HG02943 (cell line): ENCODE data around the gene TSKS.

Experiments used
- ATAC-seq: cut with Tn5 transposase; IDR thresholded peaks from one replicate; pipeline ENCODE4 v1.9.1; 2021; ENCODE audit warnings: mild to moderate bottlenecking, low read depth, moderate library complexity; ENCODE audit not compliant: unreplicated experiment

Gene TSKS

DNA sequence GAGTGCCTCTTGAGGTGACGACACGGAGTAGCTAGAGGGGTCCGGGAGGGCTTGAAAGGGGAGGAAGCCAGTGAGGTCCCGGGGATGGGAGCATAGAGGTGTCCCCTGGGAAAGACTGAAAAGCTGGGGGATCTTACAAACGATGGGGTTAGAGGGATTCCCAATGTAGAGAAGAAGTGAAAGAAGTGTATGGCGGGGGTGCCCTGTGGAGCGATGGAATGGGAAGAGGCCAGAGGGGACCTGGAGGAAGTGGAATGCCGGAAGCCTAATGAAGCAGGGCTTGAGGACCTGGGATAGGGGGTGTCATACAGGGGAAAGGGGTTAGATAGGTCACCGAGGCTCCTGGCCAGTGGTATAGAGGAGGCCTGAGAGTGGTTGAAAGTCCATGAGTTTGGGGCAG, 4.3 kb upstream of the TSKS start:
- no peak for ATAC-seq

DNA sequence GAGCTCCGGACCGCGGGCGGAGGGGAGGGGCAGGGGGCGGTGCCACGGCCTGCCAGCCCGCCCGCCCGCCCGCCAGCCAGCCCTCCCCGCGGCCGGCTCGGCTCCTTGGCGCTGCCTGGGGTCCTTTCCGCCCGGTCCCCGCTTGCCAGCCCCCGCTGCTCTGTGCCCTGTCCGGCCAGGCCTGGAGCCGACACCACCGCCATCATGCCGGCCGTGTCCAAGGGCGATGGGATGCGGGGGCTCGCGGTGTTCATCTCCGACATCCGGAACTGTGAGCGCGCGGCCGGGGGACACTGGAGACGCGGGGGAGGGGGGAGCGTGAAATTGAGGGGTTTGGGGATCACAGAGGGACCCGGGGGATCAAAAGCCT, 3.8 kb upstream of the TSKS start, which contains the start of gene AP2A1:
Gene AP2A1 (plus strand): TSS at position 72 of the 370 bp plus-strand sequence. CDS start 133 bp downstream, at position 205.
- ATAC-seq: no peak

DNA sequence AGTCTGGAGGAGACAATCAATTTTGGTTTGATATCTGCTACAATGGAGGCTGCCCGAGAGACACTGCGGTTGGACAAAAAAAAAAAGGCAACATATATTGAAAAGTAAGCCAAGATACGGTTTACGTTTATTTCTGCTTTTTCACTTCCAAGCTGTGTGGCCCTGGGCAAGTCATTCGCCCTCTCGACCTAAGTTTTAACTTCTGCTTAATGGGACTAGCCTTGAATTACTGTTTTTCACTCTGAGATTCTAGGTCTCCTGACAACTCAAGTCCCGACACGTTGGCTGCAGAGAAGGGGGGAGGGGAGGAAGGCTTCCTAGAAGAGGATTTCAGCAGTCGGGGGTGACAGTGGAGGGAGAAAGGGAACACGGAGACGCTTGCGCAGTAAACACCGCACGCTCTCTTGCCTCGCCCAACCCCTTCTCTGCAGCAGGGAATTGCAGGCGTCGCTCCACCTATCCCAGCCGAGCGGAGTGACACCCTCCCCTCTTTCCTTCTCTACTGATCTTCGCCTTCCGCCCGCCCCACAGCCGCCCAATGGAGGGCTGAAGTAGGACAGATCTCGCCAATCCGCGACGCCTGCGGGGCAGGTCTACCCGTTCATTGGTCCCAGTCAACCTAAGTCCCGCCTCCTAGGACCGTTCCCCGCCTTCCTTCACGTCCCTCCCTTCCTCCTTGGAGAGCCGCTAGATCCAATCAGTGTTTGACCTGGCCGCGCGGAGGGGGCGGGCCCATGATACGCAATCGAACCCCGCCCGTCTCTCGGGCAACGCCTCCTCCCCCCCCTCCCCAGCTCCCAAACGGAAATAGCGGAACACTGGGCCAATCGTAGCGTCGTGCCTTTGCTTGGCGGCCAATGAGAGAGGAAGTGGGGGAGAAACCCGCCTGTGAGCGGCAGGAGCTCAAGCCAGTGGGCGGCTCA, 3.2 kb upstream of the TSKS start:
- peak; percentile 96 for ATAC-seq

DNA sequence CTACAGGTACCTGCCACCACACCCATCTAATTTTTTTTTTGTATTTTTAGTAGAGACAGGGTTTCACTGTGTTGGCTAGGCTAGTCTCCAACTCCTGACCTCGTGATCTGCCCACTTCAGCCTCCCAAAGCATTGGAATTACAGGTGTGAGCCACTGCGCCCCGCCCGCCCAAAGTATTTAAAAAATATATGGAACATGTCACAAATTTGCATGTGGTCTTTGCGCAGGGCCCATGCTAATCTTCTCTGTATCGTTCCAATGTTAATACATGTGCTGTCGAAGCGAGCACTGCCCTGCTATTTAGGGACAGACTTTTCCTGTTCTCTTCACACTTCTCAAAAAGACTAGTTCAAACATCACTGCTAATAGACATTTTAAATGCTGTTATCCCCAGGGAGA, 1.2 kb upstream of the TSKS start:
- no peak for ATAC-seq

DNA sequence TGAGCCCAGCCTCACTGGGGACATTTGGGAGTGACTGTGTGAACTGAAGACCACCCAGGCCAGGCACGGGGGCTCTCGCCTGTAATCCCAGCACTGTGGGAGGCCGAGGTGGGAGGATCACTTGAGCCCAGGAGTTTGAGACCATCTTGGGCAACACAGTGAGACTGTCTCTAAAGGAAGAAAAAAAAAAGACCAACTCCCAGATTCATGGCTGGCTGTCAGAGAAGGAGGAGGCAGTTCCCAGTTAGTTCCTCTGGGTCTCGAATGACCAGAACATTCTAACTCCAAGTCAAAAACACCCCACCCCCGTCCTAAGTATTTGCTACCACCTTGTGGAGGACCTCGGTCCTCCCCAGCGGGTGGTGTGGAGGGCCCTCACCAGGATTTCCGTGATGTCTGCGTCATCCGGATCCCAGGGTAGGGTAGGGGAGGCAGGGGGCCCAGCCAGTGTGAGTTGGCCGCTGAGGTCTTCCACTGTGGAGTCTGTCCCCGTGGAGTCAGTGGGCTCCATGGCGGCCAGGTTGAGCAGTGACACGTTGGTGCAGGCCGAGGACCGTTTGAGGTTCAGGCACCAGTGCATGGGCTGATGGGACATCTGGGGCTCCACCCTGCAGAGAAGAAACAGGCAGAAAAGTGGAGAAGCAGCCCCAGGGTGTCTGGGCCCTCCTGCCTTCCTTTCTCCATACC, 1.3 kb downstream of the TSKS start:
- ATAC-seq: no peak

DNA sequence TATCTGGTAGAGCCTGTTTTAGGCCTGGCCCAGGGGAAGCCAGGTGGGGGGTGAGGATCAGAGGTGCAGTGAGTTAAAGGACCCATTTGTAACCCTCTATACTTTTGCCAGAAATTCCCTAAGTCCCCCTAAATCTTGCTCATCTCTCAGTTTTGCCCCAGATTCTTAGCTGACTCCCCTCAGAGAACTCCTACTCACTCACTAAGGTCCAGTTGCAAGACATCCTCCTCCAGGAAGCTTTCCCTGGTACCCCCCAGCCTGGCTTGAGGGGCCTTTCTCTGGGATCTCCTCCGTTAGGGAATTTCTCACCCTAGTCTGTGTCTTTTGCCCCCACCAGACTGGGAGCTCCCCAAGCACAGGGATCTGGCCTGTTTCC, 1.9 kb downstream of the TSKS start:
- no peak for ATAC-seq

DNA sequence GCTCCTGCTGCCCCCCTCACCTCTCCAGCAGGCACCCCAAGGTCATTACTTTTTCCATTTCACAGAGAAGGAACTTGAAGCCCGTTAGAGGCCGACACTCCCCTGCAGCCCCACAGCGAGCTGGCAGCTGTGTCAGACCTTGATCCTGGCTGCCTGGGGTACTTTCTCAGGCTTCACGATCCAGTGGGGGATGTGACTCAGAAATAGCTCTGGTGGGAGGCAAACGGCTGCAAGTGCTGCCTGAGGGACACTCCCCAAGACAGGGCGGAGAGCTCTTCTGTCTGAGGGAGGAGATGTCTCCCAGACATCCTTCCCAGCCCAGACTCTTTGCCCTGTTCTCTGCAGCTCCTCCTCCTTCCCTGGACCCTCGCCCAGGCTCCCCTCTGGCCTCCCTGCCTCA, 4.8 kb downstream of the TSKS start:
- no peak for ATAC-seq

DNA sequence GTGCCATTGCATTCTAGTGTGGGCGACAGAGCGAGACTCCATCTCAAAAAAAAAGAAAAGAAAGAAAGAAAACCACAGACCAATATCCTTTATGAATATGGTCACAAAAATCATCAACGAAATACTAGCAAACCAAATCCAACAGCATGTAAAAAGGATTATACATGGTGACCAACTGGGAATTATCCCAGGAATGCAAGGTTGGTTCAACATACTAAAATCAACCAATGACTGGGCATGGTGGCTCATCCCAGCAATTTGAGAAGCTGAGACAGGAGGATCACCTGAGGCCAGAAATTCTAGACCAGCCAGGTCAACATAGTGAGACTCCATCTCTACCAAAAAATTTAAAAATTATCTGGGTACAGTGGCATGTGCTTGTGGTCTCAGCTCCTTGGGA, 7.2 kb downstream of the TSKS start:
- no peak for ATAC-seq

DNA sequence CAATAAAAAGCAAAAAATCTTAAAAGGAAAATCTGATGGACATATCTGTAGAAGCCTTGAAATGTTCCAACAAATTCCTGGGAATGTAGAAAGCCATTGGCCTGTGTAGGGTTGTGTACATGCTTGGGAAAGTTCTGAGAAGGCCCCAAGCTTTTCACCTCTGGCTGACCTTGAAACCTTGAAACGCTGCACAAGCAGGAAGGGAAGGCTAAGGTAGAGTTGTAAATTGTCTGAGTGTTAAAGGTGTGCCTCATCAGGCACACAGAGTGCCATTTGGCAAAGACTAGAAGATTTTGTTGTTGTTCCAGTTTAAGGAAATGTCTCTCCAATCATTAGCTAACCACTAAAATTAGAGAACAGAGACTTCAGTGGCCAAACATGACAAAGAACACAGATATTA, 10.4 kb downstream of the TSKS start:
- ATAC-seq: no peak

DNA sequence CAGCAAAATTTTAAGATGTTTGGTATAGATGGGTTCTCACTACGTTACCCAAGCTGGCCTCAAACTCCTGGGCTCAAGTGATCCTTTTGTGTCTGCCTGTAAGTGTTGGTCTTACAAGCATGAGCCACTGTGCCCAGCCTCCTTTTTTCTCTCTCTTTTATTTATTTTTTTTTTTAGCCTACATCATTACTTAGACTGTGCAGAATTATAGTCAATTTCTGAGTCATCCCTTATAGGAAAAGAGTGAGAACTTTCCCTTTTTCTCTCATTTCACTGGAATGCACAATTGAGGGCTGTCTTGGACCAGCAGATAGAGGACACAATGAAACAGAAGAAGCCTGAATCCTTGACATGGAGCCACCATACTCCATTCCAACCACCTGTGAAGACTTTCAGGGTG, 13.3 kb downstream of the TSKS start:
- ATAC-seq: no peak

DNA sequence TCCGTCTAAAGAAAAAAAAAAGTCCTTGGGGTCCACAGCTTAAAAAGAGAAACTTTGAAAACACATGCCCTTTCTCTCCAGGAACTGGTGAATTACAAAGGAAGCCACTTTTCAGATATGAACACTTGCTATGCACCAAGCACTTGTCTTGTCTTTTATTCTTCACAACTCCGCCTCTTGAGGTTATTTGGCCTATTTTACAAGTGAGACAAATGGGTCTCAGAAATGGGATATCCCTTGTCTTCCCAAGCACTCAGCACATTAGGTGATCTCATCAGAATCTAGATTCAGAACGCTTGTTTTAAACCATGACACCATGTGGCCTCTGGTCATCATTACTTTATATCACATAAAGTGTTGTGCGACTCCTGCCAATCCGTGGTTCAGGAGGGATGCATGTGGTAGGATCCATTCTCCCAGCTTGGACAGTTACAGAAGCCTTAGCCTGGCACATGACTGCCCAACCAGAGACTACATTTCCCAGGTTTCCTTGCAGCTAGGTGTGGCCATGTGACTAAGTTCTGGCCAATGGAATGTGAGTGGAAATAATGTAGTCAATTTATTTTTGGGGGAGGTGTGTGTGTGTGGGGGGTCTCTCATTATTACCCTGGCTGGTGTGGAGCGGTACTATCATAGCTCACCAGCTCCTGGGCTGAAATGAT, 13.9 kb downstream of the TSKS start:
- ATAC-seq: no peak

DNA sequence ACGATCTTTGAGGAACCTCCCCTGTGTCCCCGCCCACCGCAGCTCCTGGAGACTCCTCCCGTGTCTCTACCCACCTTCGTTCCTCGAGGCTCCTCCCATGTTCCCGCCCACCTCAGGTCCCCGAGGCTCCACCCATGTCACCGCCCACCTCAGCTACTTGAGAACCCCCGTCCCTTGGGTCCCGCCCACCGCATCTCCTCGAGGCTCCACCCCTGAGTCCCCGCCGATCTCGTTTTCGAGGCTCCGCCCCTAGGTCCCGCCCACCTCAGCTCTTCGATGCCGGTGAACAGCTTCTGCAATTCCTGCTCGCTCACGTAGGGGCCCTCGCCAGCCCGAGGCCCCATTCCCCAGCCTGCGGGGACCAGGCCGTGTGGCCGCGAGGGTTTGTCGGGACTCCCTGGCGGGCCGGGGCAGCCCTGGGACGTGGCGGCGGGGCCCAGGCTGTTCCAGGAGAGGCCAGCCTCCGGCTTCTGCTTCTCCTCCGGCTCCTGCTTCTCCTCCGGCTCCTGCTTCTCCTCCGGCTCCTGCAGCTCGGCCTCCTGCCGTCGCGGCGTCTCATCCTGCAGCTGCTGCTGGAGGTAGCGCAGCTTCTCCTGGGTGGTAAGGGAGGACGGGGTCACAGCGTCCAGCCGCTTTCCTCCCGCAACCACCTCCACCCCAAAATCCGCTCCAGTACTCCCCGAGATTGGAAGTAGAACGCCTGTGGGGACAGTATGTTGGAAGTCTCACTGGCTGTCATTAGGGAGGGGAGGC, 16.7 kb downstream of the TSKS start:
- no peak for ATAC-seq

DNA sequence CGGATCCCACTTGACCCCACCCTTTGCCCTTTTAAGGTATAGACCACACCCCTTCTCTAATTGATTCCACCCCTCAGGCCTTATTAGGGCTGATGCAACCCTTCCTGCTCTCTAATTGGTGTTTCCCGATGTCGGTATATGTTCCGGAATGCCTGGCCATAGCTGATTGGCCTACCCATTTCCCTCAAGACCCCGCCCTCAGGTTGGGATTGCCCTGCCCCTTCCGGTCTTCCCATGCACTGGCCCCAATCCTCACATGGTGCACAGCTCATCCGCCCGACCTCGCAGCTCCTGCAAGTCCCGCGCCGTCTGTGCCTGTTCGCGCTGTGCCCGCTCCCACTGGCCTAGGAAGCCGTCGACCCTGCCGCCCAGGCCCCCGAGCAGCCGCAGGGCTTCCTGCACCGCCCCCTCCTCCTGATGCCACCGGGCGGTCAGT, 18.1 kb downstream of the TSKS start:
- ATAC-seq: no peak

DNA sequence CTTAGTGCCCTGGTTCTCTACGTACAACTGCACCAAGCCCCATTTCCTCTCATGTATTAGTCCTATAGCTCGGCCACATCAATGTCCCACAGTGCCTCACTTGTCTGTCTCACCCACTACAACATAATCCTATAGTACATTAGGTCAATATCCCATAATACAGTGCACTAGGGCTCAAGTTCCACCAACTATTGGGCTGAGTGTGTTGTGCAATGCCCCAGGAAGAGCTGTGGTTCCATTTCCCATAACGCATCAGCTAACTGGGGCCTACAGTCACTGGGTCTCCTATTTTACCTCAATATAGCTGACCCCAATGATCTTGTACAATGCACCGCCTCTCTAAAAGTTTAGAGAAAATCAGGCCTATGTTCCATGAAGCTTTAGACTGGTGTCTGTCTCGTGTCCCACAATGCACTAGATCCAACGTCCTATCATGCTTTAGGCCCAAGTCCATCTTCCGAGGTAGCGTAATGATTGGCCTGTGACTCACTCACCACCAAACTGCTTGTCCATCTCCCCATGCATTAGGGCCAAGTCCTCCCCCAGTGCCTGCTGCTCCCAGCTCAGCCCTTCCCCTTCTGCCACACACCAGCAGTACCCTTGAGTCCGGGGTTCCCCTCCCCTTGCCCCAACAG, 21.8 kb downstream of the TSKS start:
- ATAC-seq: no peak

DNA sequence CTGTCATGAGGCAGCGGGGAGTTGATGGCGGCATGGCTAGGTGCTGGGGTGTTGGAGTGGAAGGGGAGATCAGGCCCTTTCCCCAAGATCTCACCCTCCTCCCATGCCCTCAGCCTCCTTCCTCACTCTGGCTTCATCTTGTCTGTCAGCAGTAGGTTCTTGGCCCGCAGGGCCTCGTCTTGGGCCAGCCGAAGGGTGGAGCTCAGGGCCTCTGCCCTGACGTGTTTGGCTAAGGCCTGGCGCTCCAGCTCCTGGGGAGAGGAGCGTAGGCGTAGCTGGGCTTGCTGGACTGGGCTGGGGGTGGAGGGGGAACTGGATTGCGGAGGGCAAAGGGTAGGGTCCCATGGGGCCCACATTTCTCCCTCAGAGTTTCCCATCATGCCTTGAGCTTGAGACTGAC, 23.2 kb downstream of the TSKS start:
- ATAC-seq: no peak

DNA sequence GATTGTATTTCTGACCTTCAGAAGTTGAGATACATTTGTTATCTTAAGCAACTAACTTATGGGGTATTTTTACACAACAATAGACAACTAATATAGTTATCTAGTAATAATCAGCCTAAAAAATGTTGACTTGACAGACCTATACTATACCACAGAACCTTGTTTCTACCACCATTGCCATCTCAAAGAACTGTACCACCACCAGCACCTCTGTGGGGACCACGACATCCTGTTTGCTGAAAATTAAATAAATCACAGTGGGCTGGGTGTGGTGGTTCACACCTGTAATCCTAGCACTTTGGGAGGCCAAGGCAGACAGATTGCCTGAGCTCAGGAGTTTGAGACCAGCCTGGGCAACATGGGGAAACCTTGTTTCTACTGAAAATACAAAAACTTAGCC, 24.0 kb downstream of the TSKS start:
- ATAC-seq: no peak

DNA sequence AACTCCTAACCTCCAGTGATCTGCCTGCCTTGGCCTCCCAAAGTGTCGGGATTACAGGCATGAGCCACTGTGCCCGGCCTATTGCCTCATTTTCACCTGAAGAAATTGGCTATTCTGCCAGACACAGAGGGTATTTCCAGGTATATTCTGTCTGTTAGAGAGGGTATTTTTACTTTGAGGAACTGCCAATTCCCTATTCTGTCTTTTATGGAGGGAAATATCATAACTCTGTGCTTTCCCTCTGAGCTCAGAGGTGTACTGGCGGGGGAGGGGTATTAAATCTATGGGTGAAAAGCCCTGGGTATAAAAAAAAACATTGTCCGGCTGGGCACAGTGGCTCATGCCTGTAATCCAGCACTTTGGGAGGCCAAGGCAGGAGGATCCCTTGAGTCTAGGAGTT, 24.8 kb downstream of the TSKS start:
- no peak for ATAC-seq

DNA sequence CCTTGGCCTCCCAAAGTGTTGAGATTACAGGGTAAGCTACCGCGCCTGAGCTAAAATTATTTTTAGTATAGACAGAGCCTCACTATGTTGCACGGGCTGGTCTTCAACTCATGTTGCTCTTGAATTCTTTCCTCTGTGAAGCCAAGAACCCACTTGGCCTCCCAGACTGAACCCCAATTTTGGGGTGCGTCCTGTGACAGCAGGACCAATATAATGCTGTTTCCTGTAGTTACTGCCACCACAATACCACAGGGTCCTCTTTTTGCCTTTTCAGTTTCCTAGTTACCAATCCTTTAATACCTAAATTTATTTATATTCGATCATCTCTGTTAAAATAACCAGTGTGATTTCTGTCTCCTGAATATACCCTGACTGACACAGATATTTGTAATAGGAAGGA, 32.9 kb downstream of the TSKS start:
- ATAC-seq: no peak

DNA sequence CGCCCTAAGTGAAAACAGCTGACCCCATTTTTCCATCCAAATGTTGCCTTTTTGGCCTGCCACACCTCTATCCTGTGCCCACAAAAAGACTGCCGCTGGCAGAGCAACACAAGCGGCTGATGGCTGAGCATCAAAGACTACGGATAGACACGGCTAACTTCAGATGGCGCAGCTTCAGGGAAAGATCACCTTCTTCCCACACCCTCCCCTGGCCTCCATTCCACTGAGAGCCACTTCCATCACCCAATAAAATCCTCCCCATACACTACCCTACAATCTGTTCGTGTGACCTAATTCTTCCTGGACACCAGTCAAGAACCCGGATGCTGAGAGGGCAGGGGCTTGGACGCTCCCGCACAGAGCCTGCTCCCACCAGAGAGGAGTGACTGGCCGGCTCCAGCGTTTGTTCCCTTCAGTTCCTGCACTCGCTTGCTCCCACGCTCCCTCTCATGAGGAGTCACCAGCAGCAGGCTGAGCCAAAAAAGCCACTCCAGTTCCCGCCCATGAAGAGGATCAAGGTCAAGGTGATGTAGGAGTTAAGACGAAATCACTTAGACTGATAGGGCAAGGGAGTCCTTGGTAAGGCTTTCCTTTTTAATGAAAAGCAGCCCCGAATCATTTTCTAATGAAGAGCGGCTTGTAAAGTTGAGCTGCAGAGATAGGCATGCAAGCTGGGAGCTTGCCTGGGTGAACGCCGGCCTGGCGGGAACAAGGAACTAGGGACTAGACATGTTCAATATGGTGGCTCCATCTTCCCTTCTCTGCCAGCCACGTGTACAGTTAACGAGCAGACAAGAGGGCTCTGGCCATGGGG, 35.7 kb downstream of the TSKS start:
- ATAC-seq: no peak
